NCI-H1092 (cell line): ENCODE data around the gene CAMTA1.
A peak's percentile ranks its signal among the peaks of the same experiment; 100 is the strongest.
"Not testable (repeated sequence)": the region's sequence is repeated elsewhere in the genome, so short reads cannot be mapped to it uniquely, and the experiment has no call there.

Experiments
- DNase-seq: peaks from one replicate; lab custom pipeline; 2025; lab: John Stamatoyannopoulos, UW

Gene CAMTA1

GRCh38 chr1:6907201-6907600, 121.9 kb downstream of the CAMTA1 start:
- no peak for DNase-seq

- no peak for DNase-seq
These were observed 122.6 kb downstream of the CAMTA1 start for GRCh38 chr1:6907676-6908434.

GRCh38 chr1:6909401-6909800, 124.1 kb downstream of the CAMTA1 start:
- no peak for DNase-seq

GRCh38 chr1:6909857-6910256, 124.6 kb downstream of the CAMTA1 start:
- no peak for DNase-seq

GRCh38 chr1:6911021-6911941, 126.0 kb downstream of the CAMTA1 start:
- DNase-seq, result no peak

- no peak for DNase-seq
These were observed 126.7 kb downstream of the CAMTA1 start for GRCh38 chr1:6911974-6912373.

- DNase-seq, result no peak
These were observed 127.3 kb downstream of the CAMTA1 start for GRCh38 chr1:6912518-6912917.

- DNase-seq, result no peak
These were observed 127.8 kb downstream of the CAMTA1 start for GRCh38 chr1:6913086-6913485.

- DNase-seq, result no peak
These were observed 129.5 kb downstream of the CAMTA1 start for GRCh38 chr1:6914706-6915105.

- no peak for DNase-seq
These were observed 130.8 kb downstream of the CAMTA1 start for GRCh38 chr1:6915999-6916565.

GRCh38 chr1:6917067-6917466, 131.8 kb downstream of the CAMTA1 start:
- no peak for DNase-seq

GRCh38 chr1:6918186-6918924, 133.1 kb downstream of the CAMTA1 start:
- DNase-seq, result no peak

- no peak for DNase-seq
These were observed 133.8 kb downstream of the CAMTA1 start for GRCh38 chr1:6918925-6919511.

GRCh38 chr1:6921506-6921905, 136.3 kb downstream of the CAMTA1 start:
- not testable (repeated sequence) for DNase-seq

- peak; percentile 87 for DNase-seq
These were observed 137.1 kb downstream of the CAMTA1 start for GRCh38 chr1:6922096-6922931.

GRCh38 chr1:6923012-6923411, 137.8 kb downstream of the CAMTA1 start:
- no peak for DNase-seq

GRCh38 chr1:6923416-6923815, 138.2 kb downstream of the CAMTA1 start:
- DNase-seq, result no peak

- peak; percentile 21 for DNase-seq
These were observed 139.0 kb downstream of the CAMTA1 start for GRCh38 chr1:6923955-6924881.

- DNase-seq, result no peak
These were observed 139.6 kb downstream of the CAMTA1 start for GRCh38 chr1:6924891-6925290.

- DNase-seq, result no peak
These were observed 142.4 kb downstream of the CAMTA1 start for GRCh38 chr1:6927626-6928025.
